GM18870 (cell line): ENCODE measurements around the gene ATP5PD.
"Not testable (repeated sequence)": the region's sequence is repeated elsewhere in the genome, so short reads cannot be mapped to it uniquely, and the experiment has no call there.

Source experiments
- ATAC-seq: cut with Tn5 transposase; IDR thresholded peaks from one replicate; pipeline ENCODE4 v1.9.1; 2021; ENCODE audit warnings: moderate library complexity; ENCODE audit not compliant: unreplicated experiment

ATP5PD gene

GRCh38 chr17:75025398-75025734, 21.4 kb downstream of the ATP5PD start:
- ATAC-seq: not testable (repeated sequence)

GRCh38 chr17:75024686-75025397, 21.9 kb downstream of the ATP5PD start:
- no peak for ATAC-seq

GRCh38 chr17:75020331-75021110, 26.2 kb downstream of the ATP5PD start:
- no peak for ATAC-seq

- ATAC-seq: no peak
Measured at GRCh38 chr17:75019710-75020109, 27.1 kb downstream of the ATP5PD start.

GRCh38 chr17:75019146-75019545, 27.6 kb downstream of the ATP5PD start:
- no peak for ATAC-seq

GRCh38 chr17:75013092-75013559, 33.6 kb downstream of the ATP5PD start:
- ATAC-seq: no peak

- peak; percentile 56 for ATAC-seq
Measured at GRCh38 chr17:75012346-75013091, 34.2 kb downstream of the ATP5PD start, which contains the start of gene MRPL58. MRPL58 (plus strand) TSS chr17:75012670; CDS start chr17:75012687, 17 bp downstream.

GRCh38 chr17:75012096-75012345, 34.7 kb downstream of the ATP5PD start:
- no peak for ATAC-seq

GRCh38 chr17:75011401-75012095, 35.2 kb downstream of the ATP5PD start:
- ATAC-seq: no peak

- ATAC-seq: no peak
Measured at GRCh38 chr17:75010683-75011400, 35.9 kb downstream of the ATP5PD start.

- no peak for ATAC-seq
Measured at GRCh38 chr17:75009139-75009724, 37.5 kb downstream of the ATP5PD start.

GRCh38 chr17:75008373-75008772, 38.4 kb downstream of the ATP5PD start:
- no peak for ATAC-seq

- ATAC-seq: no peak
Measured at GRCh38 chr17:75006653-75007052, 40.1 kb downstream of the ATP5PD start.

- ATAC-seq: not testable (repeated sequence)
Measured at GRCh38 chr17:75006084-75006483, 40.7 kb downstream of the ATP5PD start.

GRCh38 chr17:75005291-75005690, 41.5 kb downstream of the ATP5PD start:
- no peak for ATAC-seq

GRCh38 chr17:75004371-75004770, 42.4 kb downstream of the ATP5PD start:
- no peak for ATAC-seq

- no peak for ATAC-seq
Measured at GRCh38 chr17:75003957-75004355, 42.8 kb downstream of the ATP5PD start.

GRCh38 chr17:75003070-75003956, 43.5 kb downstream of the ATP5PD start:
- no peak for ATAC-seq
